C4-2B (cell line): ENCODE measurements around the gene RMI2.

Experiments
- H3K27ac ChIP-seq: fragments of 450-650 bp; 2 replicates; pipeline ENCODE4 v1.5.1; 2017
- CTCF ChIP-seq: fragments of 450-650 bp; conservative IDR thresholded peaks from 2 replicates; pipeline ENCODE4 v1.5.1; 2017; ENCODE audit warnings: mild to moderate bottlenecking
- ZFX ChIP-seq: fragments of 450-650 bp; IDR thresholded peaks from 2 replicates; pipeline ENCODE4 v1.6.1; 2017

The RMI2 gene

GRCh38 chr16:11333010-11333409 lies 12.2 kb upstream of the RMI2 start:
- TF ChIP-seq ZFX = no peak
- no peak for TF ChIP-seq CTCF
- no peak overlapping the region for H3K27ac ChIP-seq

GRCh38 chr16:11333702-11334101 lies 11.6 kb upstream of the RMI2 start:
- no peak overlapping the region for H3K27ac ChIP-seq
- TF ChIP-seq CTCF (no peak), ZFX (no peak)

- no peak for TF ChIP-seq ZFX
- TF ChIP-seq CTCF = no peak
- no peak overlapping the region for H3K27ac ChIP-seq
Measured at GRCh38 chr16:11334831-11335404, 10.3 kb upstream of the RMI2 start.

GRCh38 chr16:11339075-11339474 lies 6.2 kb upstream of the RMI2 start:
- no peak overlapping the region for H3K27ac ChIP-seq
- TF ChIP-seq CTCF = no peak
- TF ChIP-seq ZFX = no peak

GRCh38 chr16:11340710-11341109 lies 4.5 kb upstream of the RMI2 start:
- TF ChIP-seq ZFX = no peak
- no peak for TF ChIP-seq CTCF
- no peak overlapping the region for H3K27ac ChIP-seq

GRCh38 chr16:11341371-11341770 lies 3.9 kb upstream of the RMI2 start:
- TF ChIP-seq ZFX (no peak), CTCF (no peak)
- H3K27ac ChIP-seq = no peak overlapping the region

GRCh38 chr16:11342021-11342855 lies 3.0 kb upstream of the RMI2 start:
- no peak for TF ChIP-seq CTCF
- no peak for TF ChIP-seq ZFX
- no peak overlapping the region for H3K27ac ChIP-seq
